Measurements from ENCODE around the gene COL17A1.

The COL17A1 gene

DNA sequence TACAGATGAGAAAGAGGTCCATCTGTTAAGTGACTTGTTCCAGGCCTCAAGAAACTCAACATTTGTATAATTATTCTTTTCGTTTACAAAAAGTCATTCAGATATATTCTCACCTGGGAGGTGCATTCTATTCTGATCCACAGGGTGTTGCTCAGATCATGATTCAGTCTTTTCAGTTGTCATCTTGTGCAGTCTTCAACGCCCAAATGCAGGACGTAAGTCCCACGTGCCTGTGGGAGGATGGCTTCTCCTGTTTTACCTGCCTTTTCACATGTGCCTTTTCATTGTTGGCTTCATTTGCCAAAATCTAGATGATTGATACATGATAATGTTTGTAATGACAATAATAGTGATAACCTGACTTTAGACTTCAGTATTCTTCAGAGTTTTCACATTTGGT lies 72.2 kb downstream of the COL17A1 start:
- H3K9me3 ChIP-seq (ENCODE audit: control insufficient read depth, low read length) = no peaks in the 10 kb centered on the region
- WGBS = 100% methylated on average over 2 of the region's 4 CpGs

DNA sequence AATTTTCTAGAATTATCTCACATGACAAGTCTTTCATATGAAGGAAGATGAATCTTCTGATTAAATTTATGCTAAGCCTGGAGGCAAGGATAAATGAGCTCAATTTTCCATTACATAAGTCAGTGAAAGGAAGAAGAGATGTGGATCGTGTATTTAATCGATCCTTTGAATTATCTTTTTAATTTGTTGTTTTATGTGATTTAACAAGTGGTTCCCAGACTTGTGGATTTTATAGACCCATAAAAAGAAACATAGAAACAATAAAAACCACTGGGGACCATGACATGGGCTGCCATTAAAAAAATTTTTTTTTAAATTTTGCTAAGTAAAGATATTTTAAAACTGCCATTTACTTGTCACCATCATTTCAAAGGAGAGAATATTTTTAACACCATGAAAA lies 73.8 kb downstream of the COL17A1 start:
- Histone ChIP-seq H2AFZ (ENCODE audit: low read depth, low read length) (no peak overlapping the region), H2AK5ac (ENCODE audit: low read length, severe bottlenecking) (no peak overlapping the region), H4K91ac (ENCODE audit: low read length) (no peak overlapping the region), H3K4me1 (ENCODE audit: control insufficient read depth, insufficient read depth, low read depth, low read length) (no peaks in the 10 kb centered on the region), H3K27ac (ENCODE audit: low read length, poor library complexity, severe bottlenecking) (no peak overlapping the region), H2BK15ac (ENCODE audit: low read depth, poor library complexity, severe bottlenecking) (no peak overlapping the region), H3K4ac (ENCODE audit: low read depth in 1 of 2, low read length in 2 of 2) (no peak overlapping the region), H4K8ac (ENCODE audit: low read length) (no peak overlapping the region), H2BK5ac (ENCODE audit: low read depth, low read length, poor library complexity, severe bottlenecking) (no peak overlapping the region), H2BK12ac (ENCODE audit: low read length in 2 of 2) (no peak overlapping the region), H3K23ac (ENCODE audit: low read length in 2 of 2) (no peak overlapping the region), H3K79me1 (replicated peaks; ENCODE audit: low read length, poor library complexity, severe bottlenecking) (peaks cover 14% of the 10 kb centered on the region), H3K18ac (ENCODE audit: low read depth in 1 of 2, low read length in 2 of 2) (no peak overlapping the region), H3K14ac (ENCODE audit: low read length in 2 of 2) (no peak overlapping the region), H3K4me3 (ENCODE audit: insufficient read depth in 1 of 2, low read depth in 1 of 2, low read length in 2 of 2) (no peak overlapping the region), H3K27me3 (ENCODE audit: control insufficient read depth in 1 of 2, insufficient read depth in 1 of 2, low read length in 2 of 2) (no peaks in the 10 kb centered on the region), H3K4me2 (ENCODE audit: low read length, poor library complexity, severe bottlenecking) (no peak overlapping the region), H3K9me3 (ENCODE audit: control insufficient read depth, low read length) (no peaks in the 10 kb centered on the region), H3K9ac (ENCODE audit: low read length) (no peak overlapping the region), H2BK120ac (ENCODE audit: low read depth, low read length) (no peak overlapping the region), H3K36me3 (ENCODE audit: control insufficient read depth in 1 of 2, insufficient read depth in 2 of 2, low read depth in 1 of 2, low read length in 2 of 2) (peaks cover 0 to 81% of the 10 kb centered on the region in 2 experiments)
- no CpG with 5 or more reads among the region's 2 CpGs for WGBS
- DNase-seq = no peak

More for the DNA sequence above, 72.2 kb downstream of the COL17A1 start:
- Histone ChIP-seq H4K91ac (ENCODE audit: low read length) (no peak overlapping the region), H3K14ac (ENCODE audit: low read length in 2 of 2) (no peak overlapping the region), H3K4me3 (ENCODE audit: insufficient read depth in 1 of 2, low read depth in 1 of 2, low read length in 2 of 2) (no peak overlapping the region), H2AK5ac (ENCODE audit: low read length, severe bottlenecking) (no peak overlapping the region), H2BK15ac (ENCODE audit: low read depth, poor library complexity, severe bottlenecking) (no peak overlapping the region), H3K9ac (ENCODE audit: low read length) (no peak overlapping the region), H2BK120ac (ENCODE audit: low read depth, low read length) (no peak overlapping the region), H2BK5ac (ENCODE audit: low read depth, low read length, poor library complexity, severe bottlenecking) (no peak overlapping the region), H2BK12ac (ENCODE audit: low read length in 2 of 2) (no peak overlapping the region), H2AFZ (ENCODE audit: low read depth, low read length) (no peak overlapping the region), H3K27me3 (ENCODE audit: control insufficient read depth in 1 of 2, insufficient read depth in 1 of 2, low read length in 2 of 2) (no peaks in the 10 kb centered on the region), H4K8ac (ENCODE audit: low read length) (no peak overlapping the region), H3K36me3 (ENCODE audit: control insufficient read depth in 1 of 2, insufficient read depth in 2 of 2, low read depth in 1 of 2, low read length in 2 of 2) (peaks cover 0 to 83% of the 10 kb centered on the region in 2 experiments), H3K18ac (ENCODE audit: low read depth in 1 of 2, low read length in 2 of 2) (no peak overlapping the region), H3K4me1 (ENCODE audit: control insufficient read depth, insufficient read depth, low read depth, low read length) (no peaks in the 10 kb centered on the region), H3K4ac (ENCODE audit: low read depth in 1 of 2, low read length in 2 of 2) (no peak overlapping the region), H3K27ac (ENCODE audit: low read length, poor library complexity, severe bottlenecking) (no peak overlapping the region), H3K4me2 (ENCODE audit: low read length, poor library complexity, severe bottlenecking) (no peak overlapping the region), H3K79me1 (replicated peaks; ENCODE audit: low read length, poor library complexity, severe bottlenecking) (peaks cover 11% of the 10 kb centered on the region), H3K23ac (ENCODE audit: low read length in 2 of 2) (no peak overlapping the region)
- DNase-seq = no peak

DNA sequence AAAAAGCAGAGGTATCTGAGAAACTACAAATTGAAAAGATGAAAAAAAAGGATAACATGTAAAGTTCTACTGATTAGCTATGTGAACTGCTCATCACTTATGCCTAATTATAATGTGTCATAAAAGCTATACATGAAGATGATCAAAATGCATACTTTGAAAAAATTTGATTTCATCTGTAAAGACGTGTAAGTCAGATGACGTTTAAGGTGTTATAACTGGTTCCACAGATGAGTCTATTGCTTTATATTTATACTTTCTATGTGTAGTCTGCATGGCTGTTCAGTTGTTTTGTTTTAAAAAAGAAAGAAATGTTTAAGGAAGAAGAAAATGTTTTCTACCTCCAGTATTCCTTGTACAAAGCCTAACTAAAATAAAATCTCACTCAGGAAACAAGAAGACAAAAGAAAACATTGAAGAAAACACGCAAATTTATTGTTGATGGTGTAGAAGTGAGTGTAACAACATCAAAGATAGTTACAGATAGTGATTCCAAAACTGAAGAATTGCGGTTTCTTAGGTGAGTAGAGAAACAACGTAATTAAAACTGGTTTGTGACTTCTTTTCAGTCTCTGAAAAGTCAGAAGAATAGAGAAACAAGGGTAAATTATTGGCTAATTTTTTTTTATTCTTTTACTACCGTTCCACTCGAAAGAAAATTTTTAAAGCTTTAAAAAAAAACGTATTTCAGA lies 80.4 kb downstream of the COL17A1 start:
- Histone ChIP-seq H3K4ac (ENCODE audit: low read depth in 1 of 2, low read length in 2 of 2) (no peak overlapping the region), H3K18ac (ENCODE audit: low read depth in 1 of 2, low read length in 2 of 2) (no peak overlapping the region), H4K91ac (ENCODE audit: low read length) (no peak overlapping the region), H2BK120ac (ENCODE audit: low read depth, low read length) (no peak overlapping the region), H3K27me3 (ENCODE audit: control insufficient read depth in 1 of 2, insufficient read depth in 1 of 2, low read length in 2 of 2) (no peaks in the 10 kb centered on the region), H3K23ac (ENCODE audit: low read length in 2 of 2) (no peak overlapping the region), H3K4me3 (ENCODE audit: insufficient read depth in 1 of 2, low read depth in 1 of 2, low read length in 2 of 2) (no peak overlapping the region), H3K9ac (ENCODE audit: low read length) (no peak overlapping the region), H2BK12ac (ENCODE audit: low read length in 2 of 2) (no peak overlapping the region), H3K36me3 (ENCODE audit: control insufficient read depth in 1 of 2, insufficient read depth in 2 of 2, low read depth in 1 of 2, low read length in 2 of 2) (peaks cover 3 to 93% of the 10 kb centered on the region in 2 experiments), H3K27ac (ENCODE audit: low read length, poor library complexity, severe bottlenecking) (no peak overlapping the region), H3K4me2 (ENCODE audit: low read length, poor library complexity, severe bottlenecking) (no peak overlapping the region), H2AFZ (ENCODE audit: low read depth, low read length) (no peak overlapping the region), H4K8ac (ENCODE audit: low read length) (no peak overlapping the region), H2BK5ac (ENCODE audit: low read depth, low read length, poor library complexity, severe bottlenecking) (no peak overlapping the region), H2AK5ac (ENCODE audit: low read length, severe bottlenecking) (no peak overlapping the region), H3K4me1 (ENCODE audit: control insufficient read depth, insufficient read depth, low read depth, low read length) (no peaks in the 10 kb centered on the region), H3K79me1 (replicated peaks; ENCODE audit: low read length, poor library complexity, severe bottlenecking) (peaks cover 11% of the 10 kb centered on the region), H3K14ac (ENCODE audit: low read length in 2 of 2) (no peak overlapping the region), H2BK15ac (ENCODE audit: low read depth, poor library complexity, severe bottlenecking) (no peak overlapping the region), H3K9me3 (ENCODE audit: control insufficient read depth, low read length) (no peaks in the 10 kb centered on the region)
- WGBS = 97% methylated on average over 8 of the region's 8 CpGs
- no peak for DNase-seq

DNA sequence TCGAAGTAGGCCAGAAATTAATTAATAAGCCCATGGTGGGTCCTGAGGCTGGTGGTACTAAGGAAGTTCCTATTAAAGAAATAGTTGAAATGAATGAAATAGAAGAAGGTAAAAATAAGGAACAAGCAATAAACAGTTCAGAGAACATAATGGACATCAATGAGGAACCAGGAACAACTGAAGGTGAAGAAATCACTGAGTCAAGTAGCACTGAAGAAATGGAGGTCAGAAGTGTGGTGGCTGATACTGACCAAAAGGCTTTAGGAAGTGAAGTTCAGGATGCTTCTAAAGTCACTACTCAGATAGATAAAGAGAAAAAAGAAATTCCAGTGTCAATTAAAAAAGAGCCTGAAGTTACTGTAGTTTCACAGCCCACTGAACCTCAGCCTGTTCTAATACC lies 82.8 kb downstream of the COL17A1 start:
- H3K4me2 ChIP-seq (ENCODE audit: low read length, poor library complexity, severe bottlenecking) = no peak overlapping the region
- no peak overlapping the region for H4K8ac ChIP-seq (ENCODE audit: low read length)
- H2BK120ac ChIP-seq (ENCODE audit: low read depth, low read length) = no peak overlapping the region
- H3K9ac ChIP-seq (ENCODE audit: low read length) = no peak overlapping the region
- no peak overlapping the region for H2BK5ac ChIP-seq (ENCODE audit: low read depth, low read length, poor library complexity, severe bottlenecking)
- no peaks in the 10 kb centered on the region for H3K9me3 ChIP-seq (ENCODE audit: control insufficient read depth, low read length)
- H3K27ac ChIP-seq (ENCODE audit: low read length, poor library complexity, severe bottlenecking) = no peak overlapping the region
- WGBS = 100% methylated on average over 1 of the region's 1 CpG
- peaks cover 11% of the 10 kb centered on the region for H3K79me1 ChIP-seq (replicated peaks; ENCODE audit: low read length, poor library complexity, severe bottlenecking)
- no peaks in the 10 kb centered on the region for H3K4me1 ChIP-seq (ENCODE audit: control insufficient read depth, insufficient read depth, low read depth, low read length)
- H3K18ac ChIP-seq (ENCODE audit: low read depth in 1 of 2, low read length in 2 of 2) = no peak overlapping the region
- no peak overlapping the region for H3K23ac ChIP-seq (ENCODE audit: low read length in 2 of 2)
- H4K91ac ChIP-seq (ENCODE audit: low read length) = no peak overlapping the region
- no peak overlapping the region for H2AK5ac ChIP-seq (ENCODE audit: low read length, severe bottlenecking)
- H3K36me3 ChIP-seq (ENCODE audit: control insufficient read depth in 1 of 2, insufficient read depth in 2 of 2, low read depth in 1 of 2, low read length in 2 of 2) = peaks cover 3 to 94% of the 10 kb centered on the region in 2 experiments
- no peak overlapping the region for H2BK15ac ChIP-seq (ENCODE audit: low read depth, poor library complexity, severe bottlenecking)
- H3K27me3 ChIP-seq (ENCODE audit: control insufficient read depth in 1 of 2, insufficient read depth in 1 of 2, low read length in 2 of 2) = no peaks in the 10 kb centered on the region
- no peak overlapping the region for H2AFZ ChIP-seq (ENCODE audit: low read depth, low read length)
- H3K4me3 ChIP-seq (ENCODE audit: insufficient read depth in 1 of 2, low read depth in 1 of 2, low read length in 2 of 2) = no peak overlapping the region
- no peak overlapping the region for H3K4ac ChIP-seq (ENCODE audit: low read depth in 1 of 2, low read length in 2 of 2)
- no peak overlapping the region for H2BK12ac ChIP-seq (ENCODE audit: low read length in 2 of 2)
- no peak for DNase-seq
- H3K14ac ChIP-seq (ENCODE audit: low read length in 2 of 2) = no peak overlapping the region
